GM12872 (cell line): ENCODE measurements around the gene PRR23E.

Experiments used
- TF ChIP-seq, protein P1 (sequence below): IDR thresholded peaks from 3 replicates; pipeline ENCODE4 v1.5.1; 2011; ENCODE audit warnings: low read depth, mild to moderate bottlenecking, low read length, moderate library complexity; ENCODE audit not compliant: insufficient read depth

Gene PRR23E

DNA sequence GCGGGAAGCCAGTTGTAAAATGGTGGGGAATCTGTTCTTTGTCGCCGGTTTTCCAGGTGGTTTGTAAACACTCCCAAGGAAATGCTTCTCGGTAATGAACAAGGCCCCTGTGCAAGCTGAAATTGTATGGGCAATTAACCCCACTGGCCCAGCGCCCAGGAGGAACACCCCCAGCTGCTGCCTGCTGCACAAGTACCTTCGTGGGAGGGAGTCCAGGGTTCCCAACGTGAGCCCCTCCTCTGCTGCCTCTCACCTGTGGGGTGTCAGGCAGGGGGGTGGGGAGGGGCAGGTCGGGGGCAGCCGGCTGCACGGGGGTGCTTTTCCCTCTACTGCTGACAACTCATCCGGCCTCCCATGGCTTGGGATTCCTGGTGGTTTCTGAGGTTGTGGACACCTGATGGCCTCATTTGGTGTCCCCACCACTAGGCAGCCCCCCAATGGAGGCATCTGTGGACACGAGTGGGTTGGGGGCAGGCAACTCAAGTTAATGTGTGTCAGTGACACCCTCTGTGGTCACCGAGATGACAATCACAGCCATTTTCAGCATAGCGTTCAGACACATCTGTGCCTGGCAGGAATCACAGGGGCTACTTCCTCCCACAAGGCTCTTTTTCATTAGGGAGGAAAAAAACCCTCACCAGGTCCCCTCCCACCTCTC lies 35.6 kb upstream of the PRR23E start:
- TF ChIP-seq, protein P1, sequence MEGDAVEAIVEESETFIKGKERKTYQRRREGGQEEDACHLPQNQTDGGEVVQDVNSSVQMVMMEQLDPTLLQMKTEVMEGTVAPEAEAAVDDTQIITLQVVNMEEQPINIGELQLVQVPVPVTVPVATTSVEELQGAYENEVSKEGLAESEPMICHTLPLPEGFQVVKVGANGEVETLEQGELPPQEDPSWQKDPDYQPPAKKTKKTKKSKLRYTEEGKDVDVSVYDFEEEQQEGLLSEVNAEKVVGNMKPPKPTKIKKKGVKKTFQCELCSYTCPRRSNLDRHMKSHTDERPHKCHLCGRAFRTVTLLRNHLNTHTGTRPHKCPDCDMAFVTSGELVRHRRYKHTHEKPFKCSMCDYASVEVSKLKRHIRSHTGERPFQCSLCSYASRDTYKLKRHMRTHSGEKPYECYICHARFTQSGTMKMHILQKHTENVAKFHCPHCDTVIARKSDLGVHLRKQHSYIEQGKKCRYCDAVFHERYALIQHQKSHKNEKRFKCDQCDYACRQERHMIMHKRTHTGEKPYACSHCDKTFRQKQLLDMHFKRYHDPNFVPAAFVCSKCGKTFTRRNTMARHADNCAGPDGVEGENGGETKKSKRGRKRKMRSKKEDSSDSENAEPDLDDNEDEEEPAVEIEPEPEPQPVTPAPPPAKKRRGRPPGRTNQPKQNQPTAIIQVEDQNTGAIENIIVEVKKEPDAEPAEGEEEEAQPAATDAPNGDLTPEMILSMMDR: no peak

DNA sequence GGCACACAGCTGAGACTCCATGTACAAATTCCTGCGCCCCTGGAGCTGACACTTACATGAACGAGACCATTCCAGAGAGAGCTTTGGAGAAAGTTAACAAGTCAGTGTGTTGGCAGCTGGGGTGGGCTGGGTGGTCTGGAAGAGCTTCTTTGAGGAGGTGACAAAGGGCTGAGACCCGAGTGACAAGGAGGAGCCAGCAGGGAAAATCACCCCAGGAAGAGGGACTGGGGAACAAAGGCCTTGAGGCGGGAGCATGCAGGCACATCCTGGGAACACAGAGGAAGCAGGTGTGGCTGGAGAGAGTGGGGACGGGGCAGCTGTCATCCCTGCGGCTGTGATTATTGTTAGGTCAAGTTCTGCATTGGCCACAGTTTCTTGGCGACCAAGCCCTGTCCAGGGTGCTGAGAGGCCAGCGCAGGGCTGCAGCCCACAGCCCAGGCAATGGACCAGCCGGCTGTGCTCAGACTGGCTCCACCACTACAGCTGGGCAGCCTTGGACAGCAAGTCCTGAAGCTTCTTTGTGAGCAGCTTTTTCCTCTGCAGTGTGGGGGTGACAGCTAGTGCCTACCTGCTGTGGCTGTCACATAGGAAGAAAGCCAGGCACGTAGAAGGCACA lies 34.2 kb upstream of the PRR23E start:
- TF ChIP-seq, protein P1: no peak

DNA sequence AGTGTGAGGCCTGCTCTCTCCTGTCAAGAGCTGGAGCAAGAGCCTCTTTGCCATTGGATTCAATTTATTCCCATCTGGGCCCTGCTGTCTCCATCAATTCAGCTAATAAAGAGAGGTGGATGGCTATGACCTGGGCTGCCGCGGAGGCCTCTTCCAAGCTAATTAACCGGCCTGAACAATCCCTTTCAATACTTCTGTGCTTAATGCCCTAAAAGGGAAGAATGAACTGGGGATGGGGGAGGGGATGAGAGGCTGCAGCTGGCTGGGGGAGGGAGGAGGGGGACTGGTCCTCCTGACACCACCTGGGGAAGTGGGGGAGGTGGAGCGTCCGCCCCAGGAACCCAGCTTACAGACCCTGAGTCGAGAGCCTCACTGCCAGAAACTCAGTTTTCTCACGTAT lies 33.4 kb upstream of the PRR23E start:
- TF ChIP-seq, protein P1: no peak

DNA sequence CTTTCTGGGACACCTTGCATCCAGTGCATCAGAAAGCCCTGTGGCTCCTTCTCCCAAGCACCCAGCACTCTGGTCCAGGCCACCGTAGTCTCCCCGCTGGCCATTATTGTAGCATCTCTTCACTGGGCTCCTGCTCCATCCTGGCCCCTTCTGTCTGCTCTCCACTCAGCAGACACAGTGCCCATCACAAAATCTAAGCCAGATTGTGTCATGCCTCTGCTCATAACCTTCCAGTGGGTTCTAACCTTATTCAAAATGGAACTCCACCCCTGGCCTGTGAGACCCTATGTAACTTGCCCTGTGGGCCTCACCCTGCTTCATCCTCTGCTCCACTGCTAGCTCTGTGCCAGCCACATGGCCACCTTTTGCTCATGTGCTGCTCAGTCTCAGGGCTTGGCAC lies 31.7 kb upstream of the PRR23E start:
- TF ChIP-seq, protein P1: no peak

DNA sequence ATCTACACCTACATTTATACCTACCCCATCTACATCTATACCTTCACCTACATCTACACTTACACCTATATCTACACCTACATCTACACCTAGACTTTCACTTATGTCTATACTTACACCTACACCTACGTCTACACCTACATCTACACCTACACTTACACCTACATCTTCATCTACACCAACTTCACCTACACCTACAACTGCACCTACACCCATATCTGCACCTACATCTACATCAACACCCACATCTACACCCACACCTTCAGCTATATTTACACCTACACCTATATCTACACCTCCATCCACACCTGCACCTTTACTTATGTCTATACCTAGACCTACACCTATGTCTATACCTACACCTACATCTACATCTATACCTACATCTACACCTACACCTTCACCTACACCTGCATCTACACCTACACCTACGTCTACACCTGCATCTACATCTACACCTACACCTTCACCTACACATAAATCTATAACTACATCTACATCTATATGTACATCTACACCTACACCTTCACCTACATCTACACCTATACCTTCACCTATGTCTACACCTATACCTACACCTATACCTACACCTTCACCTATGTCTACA lies 30.9 kb upstream of the PRR23E start:
- TF ChIP-seq, protein P1: no peak

DNA sequence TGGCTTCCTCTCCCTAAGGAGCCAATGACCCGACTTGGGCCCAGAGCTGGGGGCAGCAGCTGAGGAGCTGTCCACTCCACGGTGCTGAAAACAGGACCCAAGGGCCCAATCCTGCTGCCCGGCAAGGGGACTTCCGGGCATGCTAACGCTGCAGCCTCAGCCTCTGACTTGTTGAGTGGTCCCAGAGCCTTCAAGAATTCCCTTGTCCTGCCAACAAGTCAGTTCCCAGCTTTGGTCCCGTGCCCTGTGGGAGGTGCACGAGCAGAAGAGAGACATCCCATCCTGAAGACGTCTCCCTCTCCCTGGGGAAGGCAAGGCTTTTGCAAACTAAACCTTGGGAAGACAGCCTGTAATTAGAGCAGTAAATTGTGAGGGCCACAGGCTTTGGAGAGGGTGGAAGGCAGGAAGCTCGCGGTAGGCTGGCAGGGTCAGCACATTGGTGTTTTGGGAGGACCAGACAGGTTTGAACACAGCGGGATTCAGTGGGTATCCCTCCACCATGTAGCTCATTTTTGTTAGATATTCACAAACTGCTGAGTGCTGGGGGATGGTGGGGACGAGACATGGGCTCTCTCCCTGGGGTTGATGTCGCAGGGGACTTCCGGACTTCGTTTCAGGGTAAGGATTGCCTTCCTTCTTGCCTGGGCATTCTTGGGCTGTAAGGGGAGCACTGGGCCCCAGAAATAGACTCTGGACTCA lies 29.8 kb upstream of the PRR23E start:
- TF ChIP-seq, protein P1: no peak

DNA sequence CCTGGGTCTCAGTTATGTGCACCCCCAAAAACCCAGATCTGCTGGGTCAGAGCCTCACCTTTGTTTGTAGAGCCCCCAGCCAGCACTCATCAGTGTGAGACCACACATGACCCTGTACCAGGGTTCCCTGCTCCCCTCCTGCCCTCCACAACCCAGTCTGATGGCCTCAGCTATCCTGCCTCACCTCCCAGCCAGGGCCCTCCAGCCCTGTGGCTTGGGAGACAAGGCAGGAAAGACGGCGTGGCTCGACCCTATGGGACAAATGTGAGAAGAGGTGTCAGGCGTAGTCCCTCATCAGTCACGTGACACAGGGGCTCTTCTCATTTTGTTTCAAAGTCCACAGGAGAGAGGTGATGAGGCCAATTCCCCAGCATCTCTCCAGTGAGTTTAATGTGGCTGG lies 28.3 kb upstream of the PRR23E start:
- TF ChIP-seq, protein P1: no peak
